GM21825 (cell line): ENCODE measurements around the gene CPT1C.

Source experiments
- ATAC-seq: cut with Tn5 transposase; IDR thresholded peaks from one replicate; pipeline ENCODE4 v1.9.1; 2021; ENCODE audit warnings: mild to moderate bottlenecking, moderate library complexity; ENCODE audit not compliant: unreplicated experiment

Gene CPT1C

DNA sequence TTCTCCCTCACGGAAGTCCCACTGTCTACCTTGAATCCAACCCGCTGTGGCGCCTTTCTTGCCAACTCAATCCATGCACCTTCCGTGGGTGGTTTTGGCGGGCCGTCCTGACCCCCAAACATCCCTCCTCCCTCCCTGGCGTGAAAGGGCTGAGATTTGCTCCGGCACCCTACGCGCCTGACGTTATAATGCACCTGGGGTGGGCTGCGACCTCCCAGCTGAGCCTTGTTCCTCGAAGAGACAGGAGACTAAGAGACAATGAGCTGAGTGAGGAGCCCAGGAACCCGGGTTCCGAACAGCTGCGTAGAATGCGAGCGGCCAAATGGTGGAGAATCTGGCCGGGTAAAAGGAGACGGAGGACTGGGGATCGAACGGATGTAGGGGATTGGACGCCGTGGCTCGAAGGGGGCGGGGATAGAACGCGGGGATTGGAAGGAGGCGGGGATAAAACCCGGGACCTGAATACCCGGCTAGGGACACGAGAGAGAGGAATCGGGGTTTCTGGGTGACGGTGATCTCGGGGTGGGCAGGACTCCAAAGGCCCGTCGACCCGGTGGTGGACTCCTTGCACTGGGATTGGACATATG is at the start of gene CPT1C:
CPT1C (plus strand) TSS at position 461 of the 587 bp plus-strand sequence. CDS start 1,137 bp downstream, outside the sequence.
- no peak for ATAC-seq

DNA sequence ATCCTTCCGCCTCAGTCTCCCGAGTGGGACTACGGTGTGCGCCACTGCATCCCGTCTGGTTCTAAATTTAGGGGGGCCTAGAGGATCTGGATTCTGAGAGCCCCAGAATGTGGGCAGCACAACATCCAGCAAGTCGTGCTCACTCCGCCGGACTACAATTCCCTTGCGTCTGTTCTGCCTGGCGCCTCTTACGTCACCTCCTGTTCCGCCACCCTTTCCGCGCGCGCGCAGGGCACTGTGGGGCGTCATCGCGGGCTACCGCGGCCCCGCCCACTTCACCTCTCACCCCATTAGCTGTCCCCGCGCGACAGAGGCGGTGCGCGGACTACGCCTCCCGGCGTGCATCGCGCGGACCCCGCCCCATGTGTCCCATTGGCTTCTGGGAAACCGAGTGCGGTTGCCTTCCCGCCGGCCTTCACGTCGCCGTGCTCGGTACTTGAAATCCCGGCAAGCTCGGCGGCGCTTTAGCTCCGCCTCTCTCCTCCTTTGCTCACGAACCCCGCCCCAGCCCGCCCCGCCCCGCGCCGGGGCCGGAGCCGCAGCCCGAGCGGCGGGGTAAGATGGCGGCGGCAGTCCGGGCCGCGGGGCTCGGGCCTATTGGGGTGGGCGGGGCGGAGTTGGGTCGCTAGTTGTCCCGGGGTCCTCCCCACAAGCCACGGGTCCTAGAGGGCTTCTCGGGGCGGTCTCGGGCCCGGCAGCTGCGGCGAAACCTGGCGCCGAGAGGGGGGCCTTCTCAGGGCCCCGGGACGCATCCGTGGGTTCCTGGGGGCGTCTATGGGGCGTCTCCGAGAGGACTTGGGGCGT is 49.0 kb upstream of the CPT1C start, which contains the start of gene SCAF1:
SCAF1 (plus strand) TSS at position 522 of the 804 bp plus-strand sequence. CDS start 2,818 bp downstream, outside the sequence.
- peak; percentile 60 for ATAC-seq

DNA sequence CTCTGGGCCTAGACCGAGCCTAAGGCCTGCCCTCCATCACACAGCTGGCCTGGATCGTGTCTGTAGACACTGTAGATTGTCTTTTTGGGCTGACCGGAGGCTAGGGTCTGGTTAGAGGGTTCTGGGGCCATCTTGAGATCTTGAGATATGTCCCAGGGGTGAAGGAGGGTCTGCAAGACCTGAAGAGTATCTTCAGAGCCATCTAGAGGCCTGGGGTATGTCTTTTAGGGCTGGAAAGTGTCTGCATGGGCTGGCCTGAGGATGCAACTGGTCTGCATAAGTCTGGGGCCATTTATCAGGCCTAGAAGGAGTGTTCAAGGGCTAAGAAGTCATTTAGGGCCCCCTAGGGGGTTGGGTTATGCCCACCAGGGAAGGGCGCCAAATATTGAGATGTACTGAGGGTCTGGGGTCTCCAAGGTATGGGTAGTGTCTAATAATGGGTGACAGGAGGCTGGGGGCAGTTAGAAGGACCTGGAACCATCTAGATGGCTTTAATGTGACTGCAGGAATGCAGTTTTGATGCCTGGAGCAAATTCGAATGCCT is 48.4 kb upstream of the CPT1C start:
- no peak for ATAC-seq

DNA sequence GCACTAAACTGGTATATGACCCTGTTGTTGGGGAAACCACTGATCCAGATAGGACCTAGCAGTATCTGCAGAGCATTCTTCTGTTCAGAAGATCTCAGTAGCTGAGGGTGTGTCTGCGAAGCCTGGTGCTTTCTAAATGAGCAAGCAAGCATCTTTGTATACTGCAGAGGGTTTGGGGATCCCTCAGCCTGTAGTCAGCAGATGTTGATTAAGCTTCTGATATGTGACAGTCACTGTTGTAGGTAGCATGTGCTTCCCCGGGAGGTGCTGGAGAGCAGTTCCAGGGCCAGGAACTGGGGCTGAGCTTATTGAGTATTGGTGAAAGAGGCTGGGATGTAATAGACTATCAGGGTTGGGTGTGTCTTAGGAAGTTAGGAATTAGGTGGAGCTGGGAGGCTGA is 47.5 kb upstream of the CPT1C start:
- no peak for ATAC-seq

DNA sequence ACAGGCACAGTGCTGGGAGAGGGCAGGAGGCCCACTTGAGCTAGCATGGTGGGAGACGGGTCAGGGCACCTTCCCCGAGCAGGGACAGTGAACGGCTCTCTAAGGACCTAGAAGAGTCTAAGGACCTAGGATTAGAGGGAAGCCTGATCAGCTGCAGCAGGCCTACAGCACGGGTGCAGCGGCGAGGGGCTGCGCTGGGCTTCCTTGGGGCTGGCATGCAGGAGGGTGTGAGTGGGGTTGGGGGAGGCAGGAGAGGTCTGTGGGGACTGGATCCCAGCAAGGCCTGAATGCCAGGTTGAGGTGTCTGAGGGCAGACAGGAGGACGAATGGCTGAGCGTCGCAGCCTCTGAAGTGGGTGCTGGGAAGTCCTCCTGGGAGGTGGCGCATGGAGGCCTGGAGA is 45.3 kb upstream of the CPT1C start:
- ATAC-seq, result no peak

DNA sequence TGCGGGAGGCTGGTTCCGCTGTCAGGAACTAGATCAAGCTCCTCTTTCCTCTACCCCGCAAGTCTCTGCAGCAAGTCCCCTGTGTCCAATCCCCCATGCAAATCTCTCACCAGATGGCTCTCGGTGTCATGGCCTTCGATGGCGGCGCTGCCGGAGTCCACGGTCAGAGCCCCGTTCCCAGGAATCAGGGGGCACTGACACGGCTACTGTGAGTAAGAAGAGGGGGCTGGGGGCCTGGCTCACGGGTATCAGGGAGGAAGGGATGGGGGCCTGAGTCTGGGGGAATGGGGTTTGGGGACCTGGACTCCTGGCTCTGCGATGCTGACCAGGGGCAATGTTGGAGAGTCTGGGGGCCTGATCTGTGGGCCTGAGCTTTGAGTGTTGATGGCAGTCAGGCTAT is 44.9 kb upstream of the CPT1C start:
- ATAC-seq, result no peak

DNA sequence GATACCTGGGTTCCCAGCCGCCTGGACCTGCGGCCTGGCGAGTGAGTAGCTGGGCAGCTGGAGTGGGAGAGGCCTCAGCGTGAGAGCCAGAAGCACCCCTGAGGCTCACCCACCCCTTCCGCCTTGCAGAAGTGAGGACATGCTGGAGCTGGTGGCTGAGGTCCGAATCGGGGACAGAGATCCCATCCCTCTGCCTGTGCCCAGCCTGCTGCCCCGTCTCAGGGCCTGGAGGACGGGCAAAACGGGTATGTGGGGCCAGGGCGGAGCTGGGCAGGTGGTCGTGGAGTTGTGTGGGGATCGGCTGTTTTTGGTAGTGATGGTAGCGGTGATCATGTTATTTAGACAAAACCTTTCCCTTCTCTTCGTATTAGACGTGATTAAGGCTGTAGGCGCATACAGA is 44.3 kb upstream of the CPT1C start:
- no peak for ATAC-seq

DNA sequence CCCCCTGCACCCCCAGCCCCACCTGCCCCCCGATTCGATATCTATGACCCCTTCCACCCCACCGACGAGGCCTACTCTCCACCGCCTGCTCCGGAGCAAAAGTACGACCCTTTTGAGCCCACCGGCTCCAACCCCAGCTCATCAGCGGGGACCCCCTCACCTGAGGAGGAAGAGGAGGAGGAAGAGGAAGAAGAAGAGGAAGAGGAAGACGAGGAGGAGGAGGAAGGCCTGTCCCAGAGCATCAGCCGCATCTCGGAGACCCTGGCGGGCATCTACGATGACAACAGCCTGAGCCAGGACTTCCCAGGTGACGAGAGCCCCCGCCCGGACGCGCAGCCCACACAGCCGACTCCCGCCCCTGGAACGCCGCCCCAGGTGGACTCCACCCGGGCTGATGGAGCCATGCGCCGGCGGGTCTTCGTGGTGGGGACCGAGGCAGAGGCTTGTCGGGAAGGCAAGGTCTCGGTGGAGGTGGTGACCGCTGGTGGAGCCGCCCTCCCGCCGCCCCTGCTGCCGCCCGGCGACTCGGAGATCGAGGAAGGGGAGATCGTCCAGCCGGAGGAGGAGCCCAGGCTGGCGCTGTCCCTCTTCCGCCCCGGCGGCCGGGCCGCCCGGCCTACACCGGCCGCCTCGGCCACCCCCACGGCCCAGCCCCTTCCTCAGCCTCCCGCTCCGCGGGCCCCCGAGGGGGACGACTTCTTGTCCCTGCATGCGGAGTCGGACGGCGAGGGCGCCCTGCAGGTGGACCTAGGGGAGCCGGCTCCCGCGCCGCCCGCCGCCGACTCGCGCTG is 39.7 kb upstream of the CPT1C start:
- ATAC-seq, result no peak

DNA sequence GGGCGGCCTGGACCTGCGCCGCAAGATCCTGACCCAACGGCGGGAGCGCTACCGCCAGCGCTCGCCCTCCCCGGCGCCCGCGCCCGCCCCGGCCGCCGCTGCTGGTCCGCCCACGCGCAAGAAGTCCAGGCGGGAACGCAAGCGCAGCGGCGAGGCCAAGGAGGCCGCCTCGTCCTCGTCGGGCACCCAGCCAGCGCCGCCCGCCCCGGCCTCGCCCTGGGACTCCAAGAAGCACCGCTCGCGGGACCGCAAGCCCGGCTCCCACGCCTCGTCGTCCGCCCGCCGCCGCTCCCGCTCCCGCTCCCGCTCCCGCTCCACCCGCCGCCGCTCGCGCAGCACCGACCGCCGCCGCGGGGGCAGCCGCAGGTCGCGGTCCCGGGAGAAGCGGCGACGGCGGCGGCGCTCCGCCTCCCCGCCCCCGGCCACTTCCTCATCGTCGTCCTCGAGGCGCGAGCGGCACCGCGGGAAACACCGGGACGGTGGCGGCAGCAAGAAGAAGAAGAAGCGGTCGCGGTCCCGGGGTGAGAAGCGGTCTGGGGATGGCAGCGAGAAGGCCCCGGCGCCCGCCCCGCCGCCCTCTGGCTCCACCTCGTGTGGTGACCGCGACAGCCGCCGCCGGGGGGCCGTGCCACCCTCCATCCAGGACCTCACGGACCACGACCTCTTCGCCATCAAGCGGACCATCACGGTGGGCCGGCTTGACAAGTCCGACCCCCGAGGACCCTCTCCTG is 38.9 kb upstream of the CPT1C start:
- ATAC-seq, result no peak

DNA sequence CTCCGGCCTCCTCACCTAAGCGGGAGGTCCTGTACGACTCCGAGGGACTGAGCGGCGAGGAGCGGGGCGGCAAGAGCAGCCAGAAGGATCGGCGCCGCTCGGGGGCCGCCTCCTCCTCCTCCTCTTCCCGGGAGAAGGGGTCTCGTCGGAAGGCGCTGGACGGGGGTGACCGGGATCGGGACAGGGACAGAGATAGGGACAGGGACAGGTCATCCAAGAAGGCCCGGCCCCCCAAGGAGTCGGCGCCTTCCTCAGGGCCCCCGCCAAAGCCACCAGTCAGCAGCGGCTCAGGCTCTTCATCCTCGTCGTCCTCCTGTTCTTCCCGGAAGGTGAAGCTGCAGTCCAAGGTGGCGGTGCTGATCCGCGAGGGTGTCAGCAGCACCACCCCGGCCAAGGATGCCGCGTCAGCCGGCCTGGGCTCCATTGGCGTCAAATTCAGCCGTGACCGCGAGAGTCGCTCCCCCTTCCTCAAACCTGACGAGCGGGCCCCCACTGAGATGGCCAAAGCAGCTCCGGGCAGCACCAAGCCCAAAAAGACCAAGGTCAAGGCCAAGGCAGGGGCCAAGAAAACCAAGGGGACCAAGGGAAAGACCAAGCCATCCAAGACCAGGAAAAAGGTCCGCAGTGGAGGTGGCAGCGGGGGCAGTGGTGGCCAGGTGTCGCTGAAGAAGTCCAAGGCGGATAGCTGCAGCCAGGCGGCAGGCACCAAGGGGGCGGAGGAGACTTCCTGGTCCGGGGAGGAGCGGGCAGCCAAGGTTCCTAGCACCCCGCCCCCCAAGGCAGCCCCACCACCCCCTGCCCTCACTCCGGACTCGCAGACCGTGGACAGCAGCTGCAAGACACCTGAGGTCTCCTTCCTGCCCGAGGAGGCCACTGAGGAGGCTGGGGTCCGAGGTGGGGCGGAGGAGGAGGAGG is 38.1 kb upstream of the CPT1C start:
- no peak for ATAC-seq

DNA sequence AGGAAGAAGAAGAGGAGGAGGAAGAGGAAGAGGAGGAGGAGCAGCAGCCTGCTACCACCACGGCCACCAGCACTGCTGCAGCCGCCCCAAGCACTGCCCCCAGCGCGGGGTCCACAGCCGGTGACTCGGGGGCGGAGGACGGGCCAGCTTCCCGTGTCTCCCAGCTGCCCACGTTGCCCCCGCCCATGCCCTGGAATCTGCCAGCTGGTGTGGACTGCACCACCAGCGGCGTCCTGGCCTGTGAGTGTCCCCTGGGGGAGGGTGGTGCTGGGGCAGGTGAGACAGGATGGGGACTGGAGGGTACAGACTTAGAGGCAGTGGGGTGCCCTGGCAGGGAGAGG is 37.5 kb upstream of the CPT1C start:
- no peak for ATAC-seq

DNA sequence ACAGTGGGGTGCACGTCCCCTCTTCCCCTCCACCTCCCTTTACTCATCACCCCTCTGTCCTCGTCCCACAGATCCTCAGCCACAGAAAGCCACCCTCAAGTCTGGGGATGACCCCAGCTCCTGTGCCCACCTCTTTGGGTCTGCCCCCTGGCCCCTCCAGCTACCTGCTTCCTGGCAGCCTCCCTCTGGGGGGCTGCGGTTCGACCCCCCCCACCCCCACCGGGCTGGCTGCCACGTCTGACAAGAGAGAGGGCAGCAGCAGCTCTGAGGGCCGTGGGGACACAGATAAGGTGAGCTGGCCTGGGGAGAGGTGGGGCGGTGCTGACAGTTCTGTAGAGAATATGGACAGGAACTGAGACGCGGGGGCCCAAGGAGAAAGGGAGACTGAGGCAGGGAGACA is 36.3 kb upstream of the CPT1C start:
- ATAC-seq, result no peak

DNA sequence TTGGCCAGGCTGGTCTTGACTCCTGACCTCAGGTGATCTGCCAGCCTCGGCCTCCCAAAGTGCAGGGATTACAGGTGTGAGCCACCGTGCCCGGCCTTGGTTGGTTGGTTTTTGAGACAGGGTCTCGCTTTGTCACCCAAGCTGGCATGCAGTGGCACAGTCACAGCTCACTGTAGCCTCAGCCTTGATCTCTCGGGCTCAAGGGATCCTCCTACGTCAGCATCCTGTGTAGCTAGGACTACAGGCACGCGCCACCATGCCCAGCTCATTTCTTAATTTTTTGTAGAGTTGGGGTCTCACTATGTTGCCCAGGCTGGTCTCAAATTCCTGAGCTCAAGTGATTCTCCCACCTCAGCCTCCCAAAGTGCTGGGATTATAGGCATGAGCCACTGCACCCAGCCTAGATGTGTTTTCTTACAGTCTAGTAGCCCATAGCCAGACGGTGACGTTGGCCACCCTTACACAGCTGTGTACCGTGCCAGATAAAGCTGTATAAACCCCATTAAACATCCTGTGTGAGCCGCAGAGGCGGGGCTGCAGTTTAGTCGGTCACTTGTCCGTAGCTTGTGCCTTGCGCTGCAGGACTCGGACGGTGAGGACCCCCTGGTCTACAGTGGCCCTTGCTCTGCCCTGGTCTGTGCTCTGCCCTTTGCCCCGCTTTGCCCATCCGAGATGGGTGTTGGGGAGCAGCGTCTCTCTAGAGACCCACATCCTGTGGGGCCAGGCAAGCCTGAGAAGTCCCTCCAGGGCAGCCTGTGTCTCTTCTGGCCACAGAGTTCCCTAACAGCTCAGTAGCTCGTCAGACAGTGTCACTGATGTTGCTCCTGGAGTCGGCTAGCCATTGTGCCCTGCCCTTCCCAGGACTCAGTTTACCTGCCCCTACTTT is 35.1 kb upstream of the CPT1C start:
- ATAC-seq, result no peak

DNA sequence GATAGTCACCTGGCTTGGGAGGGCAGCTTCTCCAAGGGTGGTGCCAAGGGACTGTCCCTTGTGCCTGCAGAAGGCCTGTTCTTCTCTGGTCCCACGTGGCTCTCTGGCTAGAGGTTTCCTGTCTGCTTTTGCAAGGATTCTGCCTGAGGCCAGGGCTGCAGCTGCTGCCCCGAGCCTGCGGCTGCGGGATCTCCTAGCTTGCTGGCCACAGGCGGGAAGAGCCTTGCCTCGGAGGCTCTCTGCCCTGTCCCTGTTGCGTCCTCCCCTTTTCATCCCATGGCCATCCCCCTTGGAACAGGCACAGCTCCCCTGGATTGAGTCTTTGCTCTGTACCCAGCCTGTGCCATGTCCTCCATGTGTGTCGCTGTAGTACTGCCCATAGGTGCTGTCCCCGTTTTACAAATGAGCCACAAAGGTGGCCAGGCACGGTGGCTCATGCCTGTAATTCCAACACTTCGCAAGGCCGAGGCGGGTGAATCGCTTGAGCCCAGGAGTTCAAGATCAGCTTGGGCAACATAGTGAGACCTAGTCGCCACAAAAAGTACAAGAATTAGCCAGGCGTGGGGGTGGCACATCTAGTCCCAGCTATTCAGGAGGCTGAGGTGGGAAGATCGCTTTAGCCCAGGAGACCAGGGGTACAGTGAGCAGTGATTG is 34.3 kb upstream of the CPT1C start:
- no peak for ATAC-seq

DNA sequence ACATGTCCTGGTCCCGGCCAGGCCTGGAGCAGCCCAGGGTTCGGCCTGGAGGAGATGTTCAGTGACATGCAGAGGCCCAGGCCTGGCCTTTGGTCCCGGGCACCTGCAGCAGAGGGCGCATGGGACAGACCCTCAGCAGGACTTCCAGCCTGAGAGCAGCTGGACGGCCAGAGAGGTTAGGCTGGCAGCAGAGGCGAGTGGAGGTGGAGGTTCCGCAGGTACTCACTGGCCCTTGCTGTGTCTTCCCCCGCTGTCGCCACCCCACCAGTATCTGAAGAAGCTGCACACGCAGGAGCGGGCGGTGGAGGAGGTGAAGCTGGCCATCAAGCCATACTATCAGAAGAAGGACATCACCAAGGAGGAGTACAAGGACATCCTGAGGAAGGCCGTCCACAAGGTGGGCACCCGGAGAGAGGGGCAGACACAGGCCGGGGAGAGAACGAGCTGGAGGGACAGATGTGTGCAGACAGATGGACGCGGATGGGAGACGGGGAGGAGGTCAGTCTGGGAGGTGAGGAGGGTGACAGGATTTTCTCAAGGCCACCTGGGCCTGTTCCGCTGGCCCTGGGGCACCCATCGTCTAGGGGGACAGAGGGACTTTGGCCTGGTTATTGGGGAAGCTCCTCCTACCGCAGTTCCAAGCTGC is 33.3 kb upstream of the CPT1C start:
- ATAC-seq, result no peak

DNA sequence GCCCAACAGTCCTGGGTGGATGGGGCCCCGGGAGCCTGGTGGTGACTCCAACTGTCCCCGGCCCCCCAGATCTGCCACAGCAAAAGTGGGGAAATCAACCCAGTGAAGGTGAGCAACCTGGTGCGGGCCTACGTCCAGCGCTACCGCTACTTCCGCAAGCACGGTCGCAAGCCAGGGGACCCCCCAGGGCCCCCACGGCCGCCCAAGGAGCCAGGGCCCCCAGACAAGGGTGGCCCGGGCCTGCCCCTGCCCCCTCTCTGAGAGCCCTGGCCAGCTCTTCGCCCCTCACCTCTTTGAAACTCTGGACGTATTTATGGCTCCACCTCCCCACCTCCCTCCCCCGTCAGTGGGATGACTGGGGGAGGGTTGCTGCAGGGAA is 32.8 kb upstream of the CPT1C start:
- no peak for ATAC-seq

DNA sequence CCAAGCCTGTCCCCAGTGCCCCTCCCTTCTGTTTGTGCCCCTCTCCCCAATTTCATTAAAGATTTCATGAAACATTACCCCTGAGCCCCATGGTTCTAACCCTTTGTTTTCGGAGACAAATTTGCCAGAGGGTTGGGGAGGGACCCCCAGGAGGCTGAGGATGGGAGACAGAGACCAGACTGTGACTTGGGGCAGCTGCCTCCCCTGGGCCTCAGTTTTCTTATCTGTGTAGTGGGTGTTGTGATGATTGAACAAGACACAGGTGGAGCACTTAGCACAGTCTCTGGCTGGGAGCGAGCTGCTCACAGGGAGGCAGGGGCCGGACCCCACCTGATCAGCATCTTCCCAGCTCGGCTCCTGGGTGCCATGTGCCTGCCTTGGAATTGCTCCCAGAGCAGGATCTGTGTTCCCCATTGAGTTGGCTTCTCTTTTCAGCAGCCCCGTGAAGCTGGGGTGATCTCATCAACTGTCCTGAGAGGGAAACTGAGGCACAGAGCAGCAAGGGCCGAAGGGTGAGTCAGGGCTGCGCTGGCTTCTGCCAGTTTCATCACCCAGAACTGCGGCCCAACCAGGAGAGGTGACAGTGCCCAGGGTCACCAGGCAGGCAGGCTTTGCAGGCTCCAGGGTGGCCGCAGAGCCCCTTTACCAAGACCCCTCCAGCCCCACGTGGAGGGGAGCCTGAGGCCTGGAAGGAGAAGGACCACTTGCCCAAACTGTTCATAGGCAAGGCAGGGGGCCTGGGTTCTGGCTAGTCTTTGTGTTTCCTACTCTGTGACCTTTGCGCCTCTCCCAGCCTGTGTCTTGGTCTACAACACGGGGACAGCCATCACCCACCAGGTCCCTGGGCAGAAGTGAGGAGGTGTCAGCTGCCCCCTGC is 32.1 kb upstream of the CPT1C start:
- no peak for ATAC-seq
